Fibroblast of lung (primary cell): ENCODE data around the gene POTEF.
"Not testable (repeated sequence)": the region's sequence is repeated elsewhere in the genome, so short reads cannot be mapped to it uniquely, and the experiment has no call there.

Experiments
- CTCF ChIP-seq, 2 donors: IDR thresholded peaks in 1 of 2; conservative IDR thresholded peaks in 1 of 2; 1 replicate in 1 of 2; 2 replicates in 1 of 2; pipeline ENCODE4 v1.5.1; 2011 to 2012; ENCODE audit warnings: low read length in 2 of 2, control low read depth in 1 of 2, inconsistent platforms in 1 of 2, low read depth in 1 of 2, mild to moderate bottlenecking in 1 of 2
- EZH2 ChIP-seq: IDR thresholded peaks from 2 replicates; pipeline ENCODE4 v1.5.1; 2012; ENCODE audit warnings: low read length, control low read depth, mild to moderate bottlenecking; ENCODE audit errors: missing control alignments

- TF ChIP-seq EZH2; CTCF (conservative IDR thresholded peaks at IDR 0.05 in 1 of 2, IDR thresholded peaks at IDR 0.05 in 1 of 2; ENCODE audit: low read depth in 1 of 2, low read length in 2 of 2): not testable (repeated sequence)
Measured at GRCh38 chr2:130056336-130056735, 72.7 kb downstream of the POTEF start.
